NCI-H2196 (cell line): Measurements from ENCODE around the gene TMEM191C.
"Not testable (repeated sequence)": the region's sequence is repeated elsewhere in the genome, so short reads cannot be mapped to it uniquely, and the experiment has no call there.

Experiments used
- DNase-seq: peaks from one replicate; lab custom pipeline; 2025; ENCODE audit not compliant: unreplicated experiment; lab: John Stamatoyannopoulos, UW

TMEM191C gene

DNA sequence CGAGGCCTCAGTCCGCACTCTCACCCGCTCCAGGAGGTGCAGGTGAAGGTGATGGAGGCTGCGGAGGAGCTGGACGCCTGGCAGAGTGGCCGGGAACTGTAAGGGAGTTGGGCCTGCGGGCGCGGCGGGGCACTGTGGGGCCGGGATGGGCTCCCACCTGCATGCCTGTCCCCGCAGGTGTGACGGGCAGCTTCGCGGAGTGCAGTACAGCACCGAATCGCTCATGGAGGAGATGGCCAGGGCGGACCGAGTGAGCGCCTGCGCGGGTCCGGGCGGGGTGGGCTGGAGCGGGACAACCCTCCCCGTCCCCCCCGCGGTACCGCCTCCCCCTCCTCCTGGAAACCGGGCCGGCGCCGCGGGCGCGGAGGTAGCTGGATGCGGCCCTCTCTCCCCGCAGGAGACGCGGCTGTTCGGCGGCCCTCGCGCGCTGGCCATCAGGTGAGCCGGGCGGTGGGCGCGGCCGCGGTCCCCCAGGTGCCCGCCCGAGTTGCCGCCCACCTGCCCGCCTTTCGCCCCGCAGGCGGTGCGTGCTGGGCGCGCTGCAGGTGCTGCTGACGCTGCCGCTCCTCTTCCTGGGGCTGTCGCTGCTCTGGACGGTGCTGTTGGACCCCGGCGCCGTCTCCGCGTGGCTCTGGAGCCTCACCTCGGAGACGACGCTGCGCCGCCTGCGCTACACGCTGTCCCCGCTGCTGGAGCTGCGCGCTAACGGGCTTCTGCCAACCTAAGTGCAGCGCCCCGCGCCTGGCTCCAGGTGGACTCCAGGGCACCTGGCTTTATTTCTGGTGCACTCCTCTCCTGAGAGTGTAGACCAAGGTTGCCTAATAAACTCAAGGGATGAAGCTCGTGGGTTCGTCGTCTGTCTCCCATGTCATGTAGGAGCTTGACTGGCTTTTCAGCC is 2.2 kb downstream of the TMEM191C start:
- not testable (repeated sequence) for DNase-seq

DNA sequence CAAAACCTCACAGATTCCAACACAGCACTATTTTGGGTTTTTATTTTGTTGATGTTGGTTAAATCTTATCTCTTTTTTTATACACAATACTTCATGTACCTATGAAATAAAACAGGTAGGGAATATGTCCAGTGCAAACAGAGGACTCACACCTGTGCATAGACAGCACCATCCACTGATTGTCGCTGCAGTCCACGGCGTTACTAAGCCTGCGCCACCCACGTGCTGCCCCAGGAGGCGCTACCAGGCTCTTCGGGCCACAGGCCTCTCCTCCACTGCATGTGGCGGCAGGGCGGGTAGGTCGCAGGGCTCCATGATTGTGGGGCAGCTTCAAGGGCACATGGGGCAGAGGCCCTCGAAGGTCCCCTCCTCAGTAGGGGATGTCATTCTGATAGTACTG is 5.8 kb downstream of the TMEM191C start:
- DNase-seq: not testable (repeated sequence)

DNA sequence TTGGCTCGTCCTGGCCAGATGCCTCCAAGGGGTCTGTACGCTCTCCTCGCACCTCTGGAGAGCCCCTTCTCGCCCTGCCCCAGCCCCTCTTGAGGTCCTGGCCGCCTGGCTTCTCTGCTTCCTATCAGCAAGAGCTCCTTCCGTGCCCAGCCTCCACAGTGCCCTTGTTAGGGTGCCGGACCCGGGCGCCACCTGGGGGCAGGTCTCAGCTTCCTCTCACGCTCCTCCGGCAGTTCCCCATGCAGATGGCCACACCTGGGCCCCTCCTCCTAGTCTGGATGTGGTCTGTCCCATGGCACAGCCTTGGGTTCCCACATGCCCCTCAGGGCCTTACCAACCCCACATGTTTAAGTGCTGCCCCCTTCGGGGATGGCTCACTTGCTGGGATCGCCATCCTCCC is 6.5 kb downstream of the TMEM191C start:
- DNase-seq: not testable (repeated sequence)

DNA sequence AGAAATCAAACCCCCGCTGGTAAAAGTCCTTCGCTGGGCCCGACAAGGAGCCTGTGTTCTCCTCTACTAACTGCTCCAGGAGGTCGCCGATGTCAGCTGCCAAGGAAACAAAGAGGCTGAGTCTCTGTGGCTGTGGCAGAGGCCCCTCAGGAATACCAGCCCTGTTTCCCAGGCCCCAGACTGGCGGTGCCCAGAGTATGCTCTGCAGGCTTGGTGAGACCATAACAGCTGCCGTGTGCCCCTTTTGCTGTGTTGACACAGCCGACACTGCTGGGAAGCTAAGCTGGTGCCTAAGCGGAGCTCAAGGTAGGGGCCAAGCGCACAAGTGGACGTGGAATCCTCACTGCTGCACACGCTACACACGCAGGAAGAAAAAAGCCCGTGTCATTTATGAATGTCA is 16.9 kb downstream of the TMEM191C start:
- DNase-seq: not testable (repeated sequence)

DNA sequence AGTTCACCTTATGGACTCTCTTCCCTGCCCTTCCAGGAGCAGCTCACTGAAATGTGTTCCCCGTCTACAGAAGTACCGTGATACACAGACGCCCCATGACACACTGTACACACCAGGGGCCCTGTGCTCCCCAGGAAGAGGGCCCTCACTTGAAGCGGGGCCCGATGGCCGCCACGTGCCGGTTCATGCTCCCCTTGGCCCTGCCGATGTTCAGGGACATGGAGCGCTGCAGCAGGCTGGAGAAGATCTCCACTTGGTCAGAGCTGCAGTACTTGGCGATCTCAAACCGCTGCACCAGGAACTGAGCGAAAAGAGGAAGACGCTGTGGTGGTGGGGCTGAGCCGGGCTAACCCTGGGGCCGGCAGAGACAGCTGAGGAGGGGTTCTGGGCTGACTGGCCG is 20.5 kb downstream of the TMEM191C start:
- DNase-seq: not testable (repeated sequence)

DNA sequence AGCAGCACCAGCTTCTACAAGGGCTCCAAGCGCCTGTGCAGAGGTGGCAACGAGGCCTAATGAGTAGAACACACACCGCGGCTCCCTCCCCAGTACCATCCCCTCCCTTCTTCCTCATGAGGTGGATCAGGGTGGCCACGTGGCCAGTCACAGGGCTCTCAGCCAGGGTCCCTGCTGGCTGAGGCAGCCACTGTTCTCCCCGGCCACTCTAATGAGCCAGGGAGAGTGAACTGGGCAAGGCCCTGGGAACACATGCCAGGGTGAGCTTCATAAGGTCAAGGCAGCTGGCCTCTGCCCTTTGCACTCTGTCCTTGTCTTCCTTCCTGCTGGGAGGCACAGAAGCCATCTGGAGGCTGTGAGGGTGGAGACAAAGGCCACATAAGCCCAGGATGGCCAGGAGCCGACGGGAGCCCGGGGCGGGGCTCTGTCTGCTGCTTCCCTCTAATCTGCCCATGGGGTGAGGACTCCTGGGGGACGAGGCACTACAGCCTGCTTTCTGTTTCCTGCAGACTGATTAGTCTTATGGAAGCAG is 22.0 kb downstream of the TMEM191C start:
- DNase-seq: not testable (repeated sequence)

DNA sequence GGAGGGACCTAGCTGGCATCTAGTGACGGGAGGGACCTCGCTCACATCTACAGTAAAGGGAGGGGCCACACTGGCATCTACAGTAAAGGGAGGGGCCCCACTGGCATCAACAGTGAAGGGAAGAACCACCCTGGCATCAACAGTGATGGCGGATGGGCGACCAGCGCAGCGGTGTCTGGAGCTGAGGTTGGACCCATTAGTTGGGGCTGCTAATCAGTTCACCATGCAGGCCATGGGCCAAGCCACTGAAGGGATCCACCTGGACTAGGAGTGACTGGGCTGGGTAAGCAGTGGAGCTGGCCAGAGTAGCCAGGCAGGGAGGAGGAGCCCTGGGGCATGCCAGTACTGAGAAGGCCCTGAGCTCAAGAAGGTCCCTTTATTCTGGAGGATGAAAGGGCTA is 23.4 kb downstream of the TMEM191C start:
- not testable (repeated sequence) for DNase-seq

DNA sequence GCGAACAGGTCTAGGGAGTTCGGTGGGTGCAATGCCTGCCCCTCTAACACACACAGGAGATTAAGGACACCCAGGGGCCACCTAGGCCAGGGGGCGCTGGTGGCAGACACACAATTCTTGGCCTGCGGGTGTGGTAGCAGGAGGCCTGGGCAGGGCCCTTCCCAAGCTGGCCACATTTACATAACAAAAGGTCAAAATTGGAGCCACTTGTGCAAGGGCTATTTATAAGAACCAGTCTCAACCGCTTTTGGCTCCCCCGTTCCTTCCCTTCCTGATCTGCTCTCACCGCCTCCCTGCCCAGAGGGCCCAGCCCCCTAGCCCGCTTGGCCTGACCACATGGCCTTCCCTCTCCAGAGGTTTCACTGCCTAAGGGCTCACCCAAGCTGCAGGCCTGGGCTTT is 25.1 kb downstream of the TMEM191C start:
- DNase-seq: not testable (repeated sequence)

DNA sequence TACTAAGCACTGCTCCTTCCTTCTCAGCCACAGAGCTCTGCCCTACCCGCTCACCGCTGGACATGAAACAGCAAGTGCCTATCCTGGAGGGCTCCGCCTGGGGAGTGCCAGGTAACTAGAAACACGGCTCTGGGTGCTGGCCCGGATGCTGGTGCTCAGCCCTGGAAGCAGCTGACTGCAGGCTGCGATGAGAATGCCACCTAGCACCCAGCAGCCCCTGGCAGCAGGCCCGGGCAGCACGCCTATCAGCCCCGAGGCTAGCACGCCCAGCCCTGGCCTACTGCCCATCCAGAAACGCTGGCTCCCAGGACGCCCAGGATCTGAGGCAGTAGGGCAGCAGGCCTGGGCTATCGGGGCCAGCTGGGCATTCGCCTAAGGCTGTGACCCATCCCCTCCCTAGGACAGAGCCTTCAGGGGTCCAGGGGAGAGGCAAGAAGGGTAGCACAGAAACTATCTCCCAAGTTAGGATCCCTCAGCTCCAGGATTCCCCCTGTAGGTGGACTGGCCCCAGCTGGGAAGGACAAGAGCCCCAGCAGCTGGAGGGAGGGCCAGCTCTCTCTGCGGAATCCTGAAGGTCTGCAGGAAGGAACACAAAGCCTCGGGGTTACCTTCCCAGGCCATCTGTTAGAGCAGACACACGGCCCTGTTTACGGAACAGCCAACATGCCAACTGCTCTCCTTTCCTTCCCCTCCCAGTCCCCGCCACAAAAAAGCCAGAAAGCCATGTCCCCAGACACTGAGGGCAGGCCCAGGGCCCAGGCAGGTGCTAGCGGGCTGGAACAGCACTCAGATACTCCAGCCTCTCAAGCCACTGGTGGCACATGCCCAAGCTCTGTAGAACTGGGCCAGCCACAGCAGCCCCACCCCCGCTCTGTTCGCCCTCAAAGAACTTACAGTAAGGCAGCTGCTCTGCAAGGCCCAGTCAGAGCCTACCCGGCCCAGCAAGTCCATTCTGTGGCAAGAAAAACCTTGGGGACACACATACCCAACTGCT is 26.9 kb downstream of the TMEM191C start:
- DNase-seq: not testable (repeated sequence)

DNA sequence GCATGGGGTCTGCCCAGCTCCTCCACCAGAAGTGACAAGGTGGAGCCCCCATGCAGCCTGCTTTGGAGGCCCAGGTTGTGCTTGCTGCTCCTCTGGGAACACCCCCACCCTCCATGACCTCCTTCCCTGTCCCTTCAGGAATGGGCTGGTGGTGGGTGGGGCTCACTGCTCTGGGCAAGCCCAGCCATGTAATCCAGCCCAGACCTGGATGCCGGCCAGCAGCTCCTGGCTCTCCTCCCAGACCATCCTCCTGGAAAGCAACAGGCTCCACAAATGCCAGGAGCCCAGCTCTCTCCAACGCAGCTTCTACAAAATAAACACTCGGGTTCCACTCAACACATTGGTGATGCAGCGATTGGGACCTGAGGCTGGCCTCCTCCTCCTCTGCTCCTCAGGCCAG is 30.8 kb downstream of the TMEM191C start:
- DNase-seq: not testable (repeated sequence)

DNA sequence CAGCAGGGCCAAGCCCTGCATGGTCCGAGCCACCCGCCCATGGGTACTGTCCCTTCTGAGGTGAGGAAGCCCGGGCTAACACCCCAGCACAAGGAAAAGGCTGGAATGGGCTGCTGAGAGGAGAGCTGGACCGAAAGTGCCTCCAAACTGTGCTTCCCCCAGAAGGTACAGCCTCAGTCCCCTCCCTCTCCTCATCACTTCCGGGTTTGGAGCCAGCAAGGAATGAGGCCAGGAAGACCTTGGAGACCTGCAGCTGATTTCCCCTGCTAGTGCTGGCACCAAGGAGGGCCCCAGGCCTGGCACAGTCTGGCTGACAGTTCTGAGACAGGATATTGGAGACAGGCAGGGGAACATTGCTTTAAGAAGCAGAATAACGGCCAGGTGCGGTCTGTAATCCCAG is 31.3 kb downstream of the TMEM191C start:
- not testable (repeated sequence) for DNase-seq

DNA sequence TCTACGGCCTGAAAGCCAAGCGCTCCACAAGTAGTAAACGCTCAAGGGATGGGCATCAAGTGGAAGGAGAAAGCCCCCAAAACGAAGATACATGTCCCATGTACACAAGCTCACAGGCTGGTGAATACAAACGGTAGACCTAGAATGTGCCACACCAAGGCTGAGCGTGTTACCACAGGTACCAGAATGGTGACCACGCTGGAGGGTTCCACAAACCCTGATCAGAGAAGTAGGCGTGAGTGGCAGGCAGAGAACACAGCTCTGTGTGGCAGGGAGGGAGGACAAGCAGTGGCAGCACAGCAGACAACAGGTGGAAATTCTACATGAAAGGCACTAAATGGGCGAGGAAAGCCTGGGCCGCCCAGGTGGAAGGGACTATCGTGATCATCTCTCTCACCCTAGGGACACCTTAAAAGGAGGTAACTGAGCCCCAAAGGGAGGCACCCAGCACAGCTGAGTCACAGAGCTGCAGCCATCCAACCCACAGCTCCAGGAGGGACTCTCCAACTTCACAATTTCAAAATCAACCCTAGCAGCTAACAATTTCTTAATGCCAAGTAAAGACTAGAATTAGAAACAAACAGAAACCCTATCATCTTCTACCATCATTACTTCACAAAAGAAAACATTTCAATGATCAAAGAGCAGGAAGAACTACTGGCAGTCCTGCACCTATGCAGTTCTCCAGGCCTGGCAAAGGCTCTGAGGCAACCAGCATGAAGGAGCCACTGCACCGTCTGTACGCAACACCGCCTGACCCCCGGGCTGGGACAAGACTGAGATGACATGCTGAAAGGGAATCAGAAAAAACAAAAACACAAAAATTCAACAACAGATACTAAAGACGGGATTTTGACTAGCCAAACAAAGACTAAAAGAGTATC is 32.7 kb downstream of the TMEM191C start:
- DNase-seq: not testable (repeated sequence)

DNA sequence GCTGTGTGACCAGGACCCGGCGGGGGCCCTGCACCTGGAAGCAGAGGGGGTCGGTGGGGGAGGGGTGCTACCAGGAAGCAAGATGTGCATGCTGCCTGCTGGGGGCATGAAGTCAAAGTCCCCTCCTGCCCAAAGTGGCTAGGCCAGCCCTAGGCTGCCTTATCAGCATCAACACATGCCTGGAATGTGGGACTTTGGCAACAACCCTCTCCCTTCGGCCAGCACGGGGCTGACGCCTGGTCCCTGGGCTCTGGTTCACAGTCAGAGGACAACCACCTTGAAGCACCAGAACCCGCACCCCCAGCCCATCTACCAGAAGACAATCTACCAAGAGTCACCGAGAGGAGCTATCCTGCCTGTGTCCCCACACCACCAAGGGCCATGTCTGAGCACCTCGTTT is 43.2 kb downstream of the TMEM191C start:
- not testable (repeated sequence) for DNase-seq

DNA sequence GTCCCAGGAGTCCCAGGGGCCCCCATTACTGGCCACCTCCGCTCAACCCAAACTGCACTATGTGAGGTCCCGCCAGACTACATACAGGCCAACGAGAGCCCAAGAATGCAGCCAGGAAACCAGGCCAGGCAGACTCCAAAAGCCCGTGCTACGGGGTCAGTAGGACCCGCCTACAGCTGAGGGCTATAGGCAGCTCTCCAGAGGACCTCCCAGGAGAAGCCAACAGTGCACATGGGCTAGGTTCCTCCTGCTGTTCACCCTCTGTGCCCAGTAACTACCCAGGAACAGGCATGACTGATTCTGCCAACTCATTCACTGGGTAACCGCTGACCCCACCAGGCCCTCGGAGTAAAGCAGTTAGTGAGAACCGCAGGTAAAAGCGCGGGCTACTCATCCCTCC is 44.8 kb downstream of the TMEM191C start:
- DNase-seq: not testable (repeated sequence)

DNA sequence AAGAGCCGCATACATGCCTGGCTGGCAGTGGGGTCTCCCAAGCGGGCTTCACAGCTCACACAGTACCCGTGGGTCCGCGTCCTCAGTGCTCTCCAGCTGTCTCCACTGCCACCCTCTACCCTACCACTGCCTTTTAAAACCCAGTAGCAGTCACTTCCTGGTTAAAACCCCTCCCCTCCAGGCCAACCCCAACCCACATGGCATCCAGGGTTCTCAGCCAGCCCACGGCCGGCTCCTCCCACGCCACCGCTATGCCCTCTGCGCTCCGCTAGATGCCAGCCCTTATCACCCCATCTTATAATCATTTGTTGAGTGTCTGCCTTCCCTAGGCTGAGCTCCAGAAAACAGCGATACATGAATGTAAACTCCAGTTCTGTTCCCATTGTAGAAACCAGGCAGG is 46.9 kb downstream of the TMEM191C start:
- not testable (repeated sequence) for DNase-seq

DNA sequence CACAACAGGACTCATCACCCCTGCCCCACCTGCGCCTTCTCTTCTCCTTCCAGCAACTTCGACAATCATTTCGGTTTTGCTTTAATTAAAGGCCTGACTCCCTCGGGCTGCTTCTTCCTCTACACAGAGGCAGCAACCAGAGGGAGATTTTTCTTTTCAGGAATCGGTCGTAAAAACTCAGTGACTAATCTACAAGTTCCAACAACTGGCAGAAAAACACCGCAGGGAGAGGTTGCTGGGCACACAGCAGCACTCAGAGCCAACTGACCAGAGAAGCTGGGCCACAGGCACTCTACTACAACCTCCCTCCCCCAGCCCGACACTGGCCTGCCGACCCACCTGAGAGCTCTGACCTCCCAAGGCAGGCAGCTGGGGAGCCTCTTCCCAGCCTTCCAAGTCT is 48.0 kb downstream of the TMEM191C start:
- not testable (repeated sequence) for DNase-seq

DNA sequence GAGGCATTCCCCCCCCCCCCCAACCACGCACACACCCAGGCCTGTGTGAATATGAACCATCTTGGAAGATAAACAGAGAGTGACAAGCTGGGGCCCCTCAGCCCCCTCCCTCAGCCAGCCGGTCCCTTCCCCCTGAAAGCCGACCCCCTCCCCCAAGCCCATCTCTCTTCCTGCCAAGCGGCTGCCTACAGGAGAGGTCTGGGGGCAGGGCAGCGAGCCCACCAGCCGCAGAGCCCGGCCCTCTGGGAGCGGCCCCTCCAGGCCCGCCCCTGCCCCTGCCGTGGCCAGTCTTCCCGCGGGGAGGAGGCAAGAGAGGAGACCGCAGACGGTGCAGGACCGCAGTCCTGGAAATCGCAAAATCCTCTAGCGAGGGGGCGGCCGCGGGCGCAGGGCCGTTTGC is 49.3 kb downstream of the TMEM191C start:
- not testable (repeated sequence) for DNase-seq

DNA sequence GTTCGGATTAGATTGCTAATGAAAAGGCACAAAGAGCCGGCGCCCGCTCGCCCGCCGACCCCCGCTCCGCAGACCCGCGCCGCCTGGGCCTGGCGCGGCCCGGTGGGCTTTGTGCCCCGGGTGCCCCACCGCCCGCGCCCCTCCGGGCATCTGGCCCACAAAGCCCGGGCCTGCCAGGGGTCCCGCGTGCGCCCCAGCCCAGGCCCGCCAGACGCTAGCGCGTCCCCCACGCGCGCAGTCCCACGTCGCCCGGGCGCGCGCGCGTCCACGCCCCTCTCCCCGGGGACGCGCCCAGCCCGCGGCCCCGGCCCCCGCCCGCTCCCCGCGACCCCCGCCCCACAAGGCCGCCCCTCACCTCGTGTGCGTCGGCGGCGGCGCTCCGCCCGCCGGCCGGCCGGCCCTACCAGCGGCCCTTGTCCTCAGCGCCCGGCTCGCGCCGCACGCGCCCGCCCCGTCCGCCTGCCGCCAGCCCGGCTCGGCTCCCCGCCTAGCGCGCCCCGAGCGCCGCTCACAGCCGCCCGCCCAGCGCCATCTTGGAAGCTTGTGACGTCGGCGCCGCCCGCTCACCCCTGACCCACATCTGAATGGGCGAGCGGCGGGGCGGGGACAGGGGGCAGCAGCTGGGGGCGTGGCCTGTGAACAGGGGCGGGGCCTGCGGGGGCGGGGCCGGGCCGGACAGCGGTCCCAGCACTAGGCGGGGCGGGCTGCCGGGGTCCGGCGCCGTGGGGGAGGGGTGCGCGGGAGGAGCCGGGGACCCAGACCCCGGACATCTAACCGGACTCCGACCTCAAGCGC is 50.0 kb downstream of the TMEM191C start:
- DNase-seq: not testable (repeated sequence)
